HG02759 (cell line): ENCODE measurements around the gene FHAD1.
"Not testable (repeated sequence)": the region's sequence is repeated elsewhere in the genome, so short reads cannot be mapped to it uniquely, and the experiment has no call there.

Experiments
- ATAC-seq: cut with Tn5 transposase; IDR thresholded peaks from one replicate; pipeline ENCODE4 v1.9.1; 2021; ENCODE audit warnings: mild to moderate bottlenecking, moderate library complexity; ENCODE audit not compliant: unreplicated experiment

The FHAD1 gene

GRCh38 chr1:15275921-15276683 is 29.1 kb downstream of the FHAD1 start:
- ATAC-seq, result no peak

DNA sequence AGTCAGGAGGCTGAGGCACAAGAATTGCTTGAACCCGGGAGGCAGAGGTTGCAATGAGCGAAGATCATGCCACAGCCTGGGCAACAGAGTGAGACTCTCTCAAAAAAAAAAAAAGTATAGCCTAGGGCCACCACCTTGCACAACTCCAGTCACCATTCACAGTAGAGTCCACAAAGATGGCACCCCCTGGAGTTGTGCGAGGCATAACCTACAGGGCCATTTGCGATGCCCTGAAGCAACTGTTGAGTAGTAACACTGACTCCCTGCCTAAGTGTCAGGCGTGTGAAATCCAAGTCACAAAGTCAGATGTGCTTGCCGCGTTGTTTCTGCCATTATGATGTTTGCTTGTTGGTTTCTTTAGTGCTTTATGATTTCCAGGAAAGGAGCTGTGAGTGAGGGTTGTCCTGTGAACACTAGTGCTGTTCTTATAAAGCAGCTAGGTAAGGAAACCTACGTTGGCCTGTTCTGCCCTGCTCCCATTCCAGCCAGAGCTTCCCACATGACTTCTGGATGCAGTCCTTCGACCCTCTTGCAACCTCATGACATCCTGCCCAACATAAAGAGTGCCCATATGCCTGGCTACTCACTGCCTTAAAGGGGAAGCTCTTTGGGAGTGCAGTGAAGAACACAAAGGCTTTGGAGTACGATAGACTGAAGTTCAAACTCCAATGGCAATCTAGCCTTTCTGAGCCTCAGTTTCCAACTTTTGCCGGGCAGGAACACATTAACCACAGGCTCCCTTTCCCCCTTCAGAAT is 29.8 kb downstream of the FHAD1 start:
- ATAC-seq, result no peak

- ATAC-seq, result no peak
Measured at GRCh38 chr1:15277447-15277838, 30.4 kb downstream of the FHAD1 start.

DNA sequence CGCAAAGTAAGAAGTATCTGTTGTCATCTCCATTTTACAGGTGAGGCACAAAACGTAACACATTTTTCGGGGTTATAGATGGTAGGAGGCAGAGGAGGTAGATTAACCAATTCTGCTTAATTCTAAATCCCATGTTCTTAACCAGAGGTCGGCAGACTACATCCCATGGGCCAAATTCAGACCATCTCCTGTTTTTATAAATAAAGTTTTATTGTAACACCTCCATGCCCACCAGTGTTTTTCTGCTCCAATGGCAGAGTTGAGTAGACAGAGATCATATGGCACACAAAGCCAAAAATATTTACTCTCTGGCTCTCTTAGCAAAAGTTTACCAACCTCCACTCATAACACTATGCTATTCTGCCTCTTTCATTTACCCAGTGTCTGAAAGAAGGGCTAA is 30.9 kb downstream of the FHAD1 start:
- no peak for ATAC-seq

GRCh38 chr1:15279576-15280230 is 32.7 kb downstream of the FHAD1 start:
- no peak for ATAC-seq

DNA sequence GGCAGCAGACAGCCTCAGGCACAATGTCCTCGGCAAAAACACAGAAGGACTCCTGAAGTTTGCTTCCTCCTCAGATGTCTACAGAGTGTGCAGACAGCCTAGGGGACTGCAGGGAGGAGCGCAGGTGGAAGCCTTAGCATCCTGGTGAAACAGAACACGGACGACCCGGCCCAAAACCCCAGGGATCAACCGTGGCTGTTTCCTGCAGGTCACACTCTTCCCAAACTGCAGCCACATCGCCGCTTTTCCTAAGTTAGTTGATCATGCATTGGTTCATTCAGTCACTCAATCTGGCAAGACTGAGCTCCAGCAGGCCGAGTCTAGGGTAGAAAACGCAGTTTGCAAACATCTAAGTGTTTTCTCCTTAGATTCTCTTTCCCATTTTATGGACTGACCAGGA is 33.4 kb downstream of the FHAD1 start:
- ATAC-seq, result no peak

GRCh38 chr1:15282038-15282437 is 35.0 kb downstream of the FHAD1 start:
- no peak for ATAC-seq

GRCh38 chr1:15282810-15283474 is 35.9 kb downstream of the FHAD1 start:
- ATAC-seq, result no peak

DNA sequence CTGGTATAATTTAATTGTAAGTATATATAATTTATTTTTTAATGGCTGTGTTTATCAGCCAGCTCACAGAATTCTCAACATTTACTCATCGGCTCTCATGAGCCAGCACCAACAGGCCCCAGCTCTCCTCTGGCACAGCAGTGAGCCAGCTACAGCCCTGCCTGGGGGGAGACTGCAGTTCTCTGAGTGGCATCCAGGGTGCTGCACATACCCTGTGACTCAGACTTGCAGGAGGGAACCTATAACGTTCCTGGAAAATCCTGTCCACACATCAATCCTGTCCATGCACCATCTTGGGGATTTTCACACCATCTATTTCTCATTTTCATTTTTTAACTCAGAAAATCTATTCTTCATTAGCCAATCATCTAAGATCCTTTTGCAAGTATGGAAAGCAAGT is 36.5 kb downstream of the FHAD1 start:
- no peak for ATAC-seq

- ATAC-seq, result no peak
Measured at GRCh38 chr1:15286452-15286851, 39.4 kb downstream of the FHAD1 start.

DNA sequence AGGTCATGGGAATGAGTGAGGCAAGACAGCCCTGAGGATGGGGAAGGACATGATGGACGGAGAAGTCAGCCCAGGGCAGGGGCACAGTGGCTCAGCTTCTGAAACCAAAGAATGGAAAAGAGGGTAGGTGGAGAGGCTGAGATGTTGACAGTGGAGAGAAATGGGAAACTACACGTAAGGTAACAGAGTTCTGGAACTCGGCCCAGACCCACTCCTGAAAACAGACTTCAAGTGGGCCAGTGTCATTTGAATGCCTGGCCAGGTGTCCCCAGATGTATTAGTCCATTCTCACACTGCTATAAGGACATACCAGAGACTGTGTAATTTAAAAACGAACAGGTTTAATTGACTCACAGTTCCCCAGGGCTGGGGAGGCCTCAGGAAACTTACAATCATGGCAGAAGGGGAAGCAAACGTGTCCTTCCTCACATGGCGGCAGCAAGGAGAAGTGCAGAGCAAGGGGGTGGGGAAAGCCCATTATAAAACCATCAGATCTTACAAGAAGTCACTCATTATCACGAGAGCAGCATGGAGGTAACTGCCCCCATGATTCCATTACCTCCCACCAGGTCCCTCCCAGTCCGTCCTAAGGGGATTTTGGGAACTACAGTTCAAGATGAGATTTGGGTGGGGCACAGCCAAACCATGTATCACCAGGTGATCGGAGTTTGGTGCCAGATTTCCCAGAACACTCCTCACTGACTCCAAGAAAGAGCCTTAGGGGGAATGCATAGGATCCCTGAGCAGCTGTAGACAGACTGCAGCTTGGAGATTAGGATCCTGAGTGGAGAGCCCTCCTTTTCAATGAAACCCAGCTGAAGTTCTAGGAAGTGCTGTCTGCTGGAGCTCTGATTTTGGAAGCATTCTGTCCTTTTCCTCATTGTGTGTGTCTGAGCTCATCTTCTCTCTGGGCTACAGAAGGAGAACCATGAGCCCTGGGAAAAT is 40.3 kb downstream of the FHAD1 start:
- no peak for ATAC-seq

GRCh38 chr1:15288173-15288926 is 41.3 kb downstream of the FHAD1 start:
- no peak for ATAC-seq

GRCh38 chr1:15289251-15289651 is 42.2 kb downstream of the FHAD1 start:
- ATAC-seq, result no peak

- no peak for ATAC-seq
Measured at GRCh38 chr1:15290382-15290781, 43.4 kb downstream of the FHAD1 start.

GRCh38 chr1:15295696-15296095 is 48.7 kb downstream of the FHAD1 start:
- ATAC-seq, result no peak

DNA sequence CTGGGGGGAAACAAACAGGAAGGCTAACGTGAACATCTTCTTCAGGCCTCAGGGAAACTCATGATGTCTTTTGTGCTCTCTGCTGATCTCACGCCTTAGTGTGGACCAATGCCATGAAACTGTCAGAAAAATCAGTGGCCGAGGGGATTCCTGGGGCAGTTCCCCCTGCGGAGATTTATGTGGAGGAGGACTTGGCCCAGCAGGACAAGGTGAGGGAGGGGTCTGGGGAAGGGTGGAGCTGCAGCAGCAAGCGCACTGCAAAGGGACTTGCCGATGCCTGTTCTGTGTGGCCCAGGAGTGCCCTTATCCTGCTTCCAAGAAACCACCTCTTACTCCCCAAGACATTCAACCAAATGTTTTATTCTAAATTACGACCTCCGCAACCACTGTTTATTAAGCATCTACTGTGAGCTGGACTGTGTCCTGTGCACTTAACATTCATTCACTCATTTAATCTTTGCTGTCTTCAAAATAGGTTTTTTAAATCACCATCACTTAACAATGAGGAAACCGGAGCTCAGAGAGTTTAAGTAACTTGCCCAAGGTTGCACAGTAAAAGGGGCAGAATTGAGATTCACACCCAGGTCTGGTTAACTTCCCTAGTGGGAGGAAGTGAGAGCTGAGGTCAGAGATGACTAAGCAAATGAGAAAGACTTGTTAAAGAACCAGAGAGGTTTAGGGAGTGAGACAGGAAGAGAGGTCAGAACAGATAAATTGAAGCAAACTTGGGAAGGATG is 49.7 kb downstream of the FHAD1 start:
- no peak for ATAC-seq

GRCh38 chr1:15297975-15298374 is 51.0 kb downstream of the FHAD1 start:
- ATAC-seq, result not testable (repeated sequence)

DNA sequence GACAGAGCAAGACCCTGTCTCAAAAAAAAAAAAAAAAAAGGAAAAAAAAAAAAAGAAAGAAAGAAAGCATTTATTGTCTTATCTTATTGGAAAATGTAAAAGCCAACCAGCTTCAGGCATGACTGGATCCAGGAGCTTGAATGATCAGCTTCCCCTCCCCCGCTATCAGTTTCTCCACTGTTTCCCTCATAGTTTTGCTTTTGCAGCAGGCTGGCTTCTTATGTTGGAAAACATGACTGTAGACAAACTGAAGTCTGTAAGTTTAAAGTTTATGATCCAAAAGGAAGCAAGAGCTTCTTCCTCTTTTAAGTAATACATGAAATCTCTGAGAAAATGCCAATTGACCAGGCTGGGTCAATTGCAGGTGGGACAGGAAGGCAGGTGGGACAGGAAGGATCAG is 52.2 kb downstream of the FHAD1 start:
- no peak for ATAC-seq

GRCh38 chr1:15299806-15300205 is 52.8 kb downstream of the FHAD1 start:
- ATAC-seq, result no peak
